ENCODE data around the gene POLR2E. TPM values are rescaled to one million over a fixed set of nuclear protein-coding genes. Genes with fewer than 3 reads are reported as not detected.

Gene POLR2E
- total RNA-seq, 2 donors from 2014 or later, result 24.9 to 78.1 TPM

DNA sequence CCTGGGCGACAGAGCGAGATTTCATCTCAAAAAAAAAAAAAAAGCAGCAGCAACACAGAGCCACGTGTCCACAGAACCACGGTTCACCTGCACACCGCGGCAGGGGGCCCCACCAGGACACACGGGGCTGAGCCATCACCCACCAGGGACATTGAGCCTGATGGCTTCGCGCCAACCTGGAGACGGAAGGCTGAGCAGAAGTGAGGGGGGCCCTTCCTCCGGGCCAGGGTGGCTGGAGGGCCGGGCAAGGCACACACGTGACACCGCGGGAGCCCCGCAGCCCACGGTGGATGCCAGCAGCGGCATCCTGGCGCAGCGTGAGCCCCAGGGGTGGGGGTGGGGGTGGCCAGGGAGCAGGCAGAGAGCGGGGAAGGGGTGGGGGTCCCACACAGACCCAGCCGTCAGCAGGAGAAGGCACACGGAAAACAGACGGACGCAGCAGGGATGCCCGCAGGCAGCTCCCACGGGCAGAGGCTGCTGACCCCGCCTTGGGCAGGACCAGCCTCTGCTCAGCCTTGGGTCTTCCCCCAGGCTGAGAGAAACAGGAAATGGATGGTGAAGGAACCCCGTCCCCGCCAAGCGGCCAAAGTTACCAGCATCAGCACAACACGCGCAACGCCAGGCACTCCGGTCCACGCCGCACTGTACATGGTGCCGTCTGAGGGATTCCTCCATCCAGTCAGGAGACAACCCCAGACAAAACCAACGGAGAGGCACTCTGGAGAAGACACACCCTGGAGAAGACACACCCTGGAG is 45.3 kb upstream of the POLR2E start:
- no peaks in the 10 kb centered on the region for H3K4me1 ChIP-seq
- no peaks in the 10 kb centered on the region for H3K9me3 ChIP-seq
- no peak for ATAC-seq
- TF ChIP-seq POLR2A (IDR thresholded peaks at IDR 0.05), result no peak
- TF ChIP-seq, protein P1, sequence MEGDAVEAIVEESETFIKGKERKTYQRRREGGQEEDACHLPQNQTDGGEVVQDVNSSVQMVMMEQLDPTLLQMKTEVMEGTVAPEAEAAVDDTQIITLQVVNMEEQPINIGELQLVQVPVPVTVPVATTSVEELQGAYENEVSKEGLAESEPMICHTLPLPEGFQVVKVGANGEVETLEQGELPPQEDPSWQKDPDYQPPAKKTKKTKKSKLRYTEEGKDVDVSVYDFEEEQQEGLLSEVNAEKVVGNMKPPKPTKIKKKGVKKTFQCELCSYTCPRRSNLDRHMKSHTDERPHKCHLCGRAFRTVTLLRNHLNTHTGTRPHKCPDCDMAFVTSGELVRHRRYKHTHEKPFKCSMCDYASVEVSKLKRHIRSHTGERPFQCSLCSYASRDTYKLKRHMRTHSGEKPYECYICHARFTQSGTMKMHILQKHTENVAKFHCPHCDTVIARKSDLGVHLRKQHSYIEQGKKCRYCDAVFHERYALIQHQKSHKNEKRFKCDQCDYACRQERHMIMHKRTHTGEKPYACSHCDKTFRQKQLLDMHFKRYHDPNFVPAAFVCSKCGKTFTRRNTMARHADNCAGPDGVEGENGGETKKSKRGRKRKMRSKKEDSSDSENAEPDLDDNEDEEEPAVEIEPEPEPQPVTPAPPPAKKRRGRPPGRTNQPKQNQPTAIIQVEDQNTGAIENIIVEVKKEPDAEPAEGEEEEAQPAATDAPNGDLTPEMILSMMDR (IDR thresholded peaks at IDR 0.05), result no peak
- WGBS, 2 donors, result 83 to 87% methylated on average over 18 to 28 of the region's 39 CpGs
- H3K27ac ChIP-seq, result no peak overlapping the region
- intact Hi-C loops (cut with DNase I), result no loop called here
- DNase-seq, result no peak
- no peaks in the 10 kb centered on the region for H3K36me3 ChIP-seq (replicated peaks in 1 of 2; ENCODE audit: insufficient read depth in 1 of 2, low read depth in 2 of 2)
- no peaks in the 10 kb centered on the region for H3K27me3 ChIP-seq
- no peak overlapping the region for H3K4me3 ChIP-seq

- intact Hi-C loops (cut with DNase I), result no loop called here
- Histone ChIP-seq H3K4me3 (no peak overlapping the region), H3K9me3 (no peaks in the 10 kb centered on the region), H3K36me3 (replicated peaks in 1 of 2; ENCODE audit: insufficient read depth in 1 of 2, low read depth in 2 of 2) (no peaks in the 10 kb centered on the region), H3K27me3 (no peaks in the 10 kb centered on the region), H3K4me1 (no peaks in the 10 kb centered on the region), H3K27ac (no peak overlapping the region)
- WGBS, 2 donors, result 89 to 97% methylated on average over 13 to 15 of the region's 15 CpGs
- ATAC-seq, result no peak
- TF ChIP-seq POLR2A (IDR thresholded peaks at IDR 0.05), result no peak
- TF ChIP-seq, protein P1 (IDR thresholded peaks at IDR 0.05), result no peak
- DNase-seq, result no peak
These were observed 44.0 kb upstream of the POLR2E start for GRCh38 chr19:1139126-1139525.

DNA sequence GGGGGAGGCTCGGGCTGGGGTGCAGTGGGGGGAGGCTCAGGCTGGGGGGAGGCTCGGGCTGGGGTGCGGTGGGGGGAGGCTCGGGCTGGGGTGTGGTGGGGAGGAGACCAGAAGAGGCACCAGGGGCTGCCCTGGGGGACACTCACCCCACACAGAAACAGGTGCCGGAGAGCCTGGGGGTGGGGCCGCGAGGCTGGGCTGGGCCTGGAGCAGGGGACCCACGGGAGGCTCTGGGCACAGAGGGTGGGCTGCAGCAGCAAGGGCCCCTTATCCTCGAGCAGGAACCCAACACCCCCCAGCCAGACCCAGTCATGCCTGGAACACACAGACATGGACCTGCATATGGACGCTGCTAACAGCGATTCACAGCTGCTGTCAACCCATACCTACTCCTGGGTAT is 42.9 kb upstream of the POLR2E start:
- intact Hi-C loops (cut with DNase I), result no loop called here
- Histone ChIP-seq H3K27ac (no peak overlapping the region), H3K36me3 (replicated peaks in 1 of 2; ENCODE audit: insufficient read depth in 1 of 2, low read depth in 2 of 2) (no peaks in the 10 kb centered on the region), H3K4me1 (peaks cover 9% of the 10 kb centered on the region), H3K4me3 (no peak overlapping the region), H3K9me3 (no peaks in the 10 kb centered on the region), H3K27me3 (no peaks in the 10 kb centered on the region)
- TF ChIP-seq, protein P1 (IDR thresholded peaks at IDR 0.05), result no peak
- no peak for TF ChIP-seq POLR2A (IDR thresholded peaks at IDR 0.05)
- DNase-seq (no peak), ATAC-seq (no peak)
- 81 to 93% methylated on average over 3 to 4 of the region's 11 CpGs for WGBS, 2 donors

DNA sequence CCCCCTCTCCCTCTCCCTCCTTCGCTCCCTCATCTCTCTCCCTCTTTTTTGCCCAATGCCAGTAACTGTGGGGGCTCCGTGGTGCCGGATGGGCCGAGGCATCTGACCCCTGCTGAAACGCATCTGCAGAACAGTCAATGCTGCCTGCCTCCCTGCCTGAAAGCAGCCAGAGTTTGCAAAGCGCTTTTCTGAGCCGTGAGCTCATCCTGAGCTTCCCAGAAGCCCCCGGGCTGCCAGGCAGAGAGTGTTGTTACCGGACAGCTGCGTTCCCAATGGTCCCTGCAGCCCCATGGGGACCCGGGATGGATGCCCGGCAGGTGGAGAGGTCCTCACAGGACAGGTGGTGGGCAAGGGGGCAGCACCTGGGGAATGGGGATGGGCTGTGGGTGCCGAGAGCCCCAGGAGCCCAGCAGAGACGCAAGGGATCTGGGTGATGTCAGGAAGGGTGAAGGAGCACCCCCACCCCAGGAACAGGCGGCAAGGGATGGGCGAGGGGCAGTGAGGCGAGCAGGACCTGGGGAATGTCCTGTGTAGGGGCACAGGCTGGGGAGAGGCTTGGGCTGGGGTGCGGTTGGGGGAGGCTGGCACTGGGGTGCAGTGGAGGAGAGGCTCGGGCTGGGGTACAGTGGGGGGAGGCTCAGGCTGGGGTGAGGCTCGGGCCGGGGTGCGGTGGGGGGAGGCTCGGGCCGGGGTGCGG is 41.6 kb upstream of the POLR2E start:
- Histone ChIP-seq H3K4me3 (no peak overlapping the region), H3K36me3 (replicated peaks in 1 of 2; ENCODE audit: insufficient read depth in 1 of 2, low read depth in 2 of 2) (no peaks in the 10 kb centered on the region), H3K9me3 (no peaks in the 10 kb centered on the region), H3K4me1 (peaks cover 18% of the 10 kb centered on the region), H3K27ac (no peak overlapping the region), H3K27me3 (no peaks in the 10 kb centered on the region)
- no peak for TF ChIP-seq POLR2A (IDR thresholded peaks at IDR 0.05)
- TF ChIP-seq, protein P1 (IDR thresholded peaks at IDR 0.05), result no peak
- intact Hi-C loops (cut with DNase I), result no loop called here
- DNase-seq, result no peak
- ATAC-seq, result no peak
- WGBS, 2 donors, result 82 to 92% methylated on average over 17 of the region's 25 CpGs

All from body of pancreas (tissue), 4 donors.